ENCODE data around the gene NFATC2. TPM values are rescaled to one million over a fixed set of nuclear protein-coding genes. Genes with fewer than 3 reads are reported as not detected.

NFATC2 gene
- total and polyA plus RNA-seq, 2 of the 8 experiments (the other 6 are each of a cell fraction or from before 2014, with no cell fraction given), result 0.27 to 0.91 TPM

DNA sequence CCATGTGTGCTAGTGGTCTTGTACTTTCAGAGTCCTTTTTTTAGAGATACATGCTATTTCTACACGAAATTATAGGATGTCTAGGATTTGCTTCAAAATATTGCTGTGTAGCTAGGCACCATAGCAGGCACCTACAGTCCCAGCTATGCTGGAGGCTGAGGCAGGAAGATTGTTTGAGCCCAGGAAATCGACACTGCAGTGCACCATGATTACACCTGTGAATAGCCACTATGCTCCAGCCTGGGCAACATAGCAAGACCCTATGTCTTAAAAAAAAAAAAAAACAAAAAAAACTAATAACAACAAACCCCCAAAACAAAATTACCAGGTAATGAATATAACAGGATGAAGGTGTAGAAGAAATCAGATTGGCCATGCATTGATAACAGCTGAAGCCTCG is 121.7 kb downstream of the NFATC2 start (continued):
- TF ChIP-seq, protein P1, sequence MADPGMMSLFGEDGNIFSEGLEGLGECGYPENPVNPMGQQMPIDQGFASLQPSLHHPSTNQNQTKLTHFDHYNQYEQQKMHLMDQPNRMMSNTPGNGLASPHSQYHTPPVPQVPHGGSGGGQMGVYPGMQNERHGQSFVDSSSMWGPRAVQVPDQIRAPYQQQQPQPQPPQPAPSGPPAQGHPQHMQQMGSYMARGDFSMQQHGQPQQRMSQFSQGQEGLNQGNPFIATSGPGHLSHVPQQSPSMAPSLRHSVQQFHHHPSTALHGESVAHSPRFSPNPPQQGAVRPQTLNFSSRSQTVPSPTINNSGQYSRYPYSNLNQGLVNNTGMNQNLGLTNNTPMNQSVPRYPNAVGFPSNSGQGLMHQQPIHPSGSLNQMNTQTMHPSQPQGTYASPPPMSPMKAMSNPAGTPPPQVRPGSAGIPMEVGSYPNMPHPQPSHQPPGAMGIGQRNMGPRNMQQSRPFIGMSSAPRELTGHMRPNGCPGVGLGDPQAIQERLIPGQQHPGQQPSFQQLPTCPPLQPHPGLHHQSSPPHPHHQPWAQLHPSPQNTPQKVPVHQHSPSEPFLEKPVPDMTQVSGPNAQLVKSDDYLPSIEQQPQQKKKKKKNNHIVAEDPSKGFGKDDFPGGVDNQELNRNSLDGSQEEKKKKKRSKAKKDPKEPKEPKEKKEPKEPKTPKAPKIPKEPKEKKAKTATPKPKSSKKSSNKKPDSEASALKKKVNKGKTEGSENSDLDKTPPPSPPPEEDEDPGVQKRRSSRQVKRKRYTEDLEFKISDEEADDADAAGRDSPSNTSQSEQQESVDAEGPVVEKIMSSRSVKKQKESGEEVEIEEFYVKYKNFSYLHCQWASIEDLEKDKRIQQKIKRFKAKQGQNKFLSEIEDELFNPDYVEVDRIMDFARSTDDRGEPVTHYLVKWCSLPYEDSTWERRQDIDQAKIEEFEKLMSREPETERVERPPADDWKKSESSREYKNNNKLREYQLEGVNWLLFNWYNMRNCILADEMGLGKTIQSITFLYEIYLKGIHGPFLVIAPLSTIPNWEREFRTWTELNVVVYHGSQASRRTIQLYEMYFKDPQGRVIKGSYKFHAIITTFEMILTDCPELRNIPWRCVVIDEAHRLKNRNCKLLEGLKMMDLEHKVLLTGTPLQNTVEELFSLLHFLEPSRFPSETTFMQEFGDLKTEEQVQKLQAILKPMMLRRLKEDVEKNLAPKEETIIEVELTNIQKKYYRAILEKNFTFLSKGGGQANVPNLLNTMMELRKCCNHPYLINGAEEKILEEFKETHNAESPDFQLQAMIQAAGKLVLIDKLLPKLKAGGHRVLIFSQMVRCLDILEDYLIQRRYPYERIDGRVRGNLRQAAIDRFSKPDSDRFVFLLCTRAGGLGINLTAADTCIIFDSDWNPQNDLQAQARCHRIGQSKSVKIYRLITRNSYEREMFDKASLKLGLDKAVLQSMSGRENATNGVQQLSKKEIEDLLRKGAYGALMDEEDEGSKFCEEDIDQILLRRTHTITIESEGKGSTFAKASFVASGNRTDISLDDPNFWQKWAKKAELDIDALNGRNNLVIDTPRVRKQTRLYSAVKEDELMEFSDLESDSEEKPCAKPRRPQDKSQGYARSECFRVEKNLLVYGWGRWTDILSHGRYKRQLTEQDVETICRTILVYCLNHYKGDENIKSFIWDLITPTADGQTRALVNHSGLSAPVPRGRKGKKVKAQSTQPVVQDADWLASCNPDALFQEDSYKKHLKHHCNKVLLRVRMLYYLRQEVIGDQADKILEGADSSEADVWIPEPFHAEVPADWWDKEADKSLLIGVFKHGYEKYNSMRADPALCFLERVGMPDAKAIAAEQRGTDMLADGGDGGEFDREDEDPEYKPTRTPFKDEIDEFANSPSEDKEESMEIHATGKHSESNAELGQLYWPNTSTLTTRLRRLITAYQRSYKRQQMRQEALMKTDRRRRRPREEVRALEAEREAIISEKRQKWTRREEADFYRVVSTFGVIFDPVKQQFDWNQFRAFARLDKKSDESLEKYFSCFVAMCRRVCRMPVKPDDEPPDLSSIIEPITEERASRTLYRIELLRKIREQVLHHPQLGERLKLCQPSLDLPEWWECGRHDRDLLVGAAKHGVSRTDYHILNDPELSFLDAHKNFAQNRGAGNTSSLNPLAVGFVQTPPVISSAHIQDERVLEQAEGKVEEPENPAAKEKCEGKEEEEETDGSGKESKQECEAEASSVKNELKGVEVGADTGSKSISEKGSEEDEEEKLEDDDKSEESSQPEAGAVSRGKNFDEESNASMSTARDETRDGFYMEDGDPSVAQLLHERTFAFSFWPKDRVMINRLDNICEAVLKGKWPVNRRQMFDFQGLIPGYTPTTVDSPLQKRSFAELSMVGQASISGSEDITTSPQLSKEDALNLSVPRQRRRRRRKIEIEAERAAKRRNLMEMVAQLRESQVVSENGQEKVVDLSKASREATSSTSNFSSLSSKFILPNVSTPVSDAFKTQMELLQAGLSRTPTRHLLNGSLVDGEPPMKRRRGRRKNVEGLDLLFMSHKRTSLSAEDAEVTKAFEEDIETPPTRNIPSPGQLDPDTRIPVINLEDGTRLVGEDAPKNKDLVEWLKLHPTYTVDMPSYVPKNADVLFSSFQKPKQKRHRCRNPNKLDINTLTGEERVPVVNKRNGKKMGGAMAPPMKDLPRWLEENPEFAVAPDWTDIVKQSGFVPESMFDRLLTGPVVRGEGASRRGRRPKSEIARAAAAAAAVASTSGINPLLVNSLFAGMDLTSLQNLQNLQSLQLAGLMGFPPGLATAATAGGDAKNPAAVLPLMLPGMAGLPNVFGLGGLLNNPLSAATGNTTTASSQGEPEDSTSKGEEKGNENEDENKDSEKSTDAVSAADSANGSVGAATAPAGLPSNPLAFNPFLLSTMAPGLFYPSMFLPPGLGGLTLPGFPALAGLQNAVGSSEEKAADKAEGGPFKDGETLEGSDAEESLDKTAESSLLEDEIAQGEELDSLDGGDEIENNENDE (IDR thresholded peaks at IDR 0.05; ENCODE audit: insufficient replicate concordance, low read length), result no peak
- TF ChIP-seq, protein P2, sequence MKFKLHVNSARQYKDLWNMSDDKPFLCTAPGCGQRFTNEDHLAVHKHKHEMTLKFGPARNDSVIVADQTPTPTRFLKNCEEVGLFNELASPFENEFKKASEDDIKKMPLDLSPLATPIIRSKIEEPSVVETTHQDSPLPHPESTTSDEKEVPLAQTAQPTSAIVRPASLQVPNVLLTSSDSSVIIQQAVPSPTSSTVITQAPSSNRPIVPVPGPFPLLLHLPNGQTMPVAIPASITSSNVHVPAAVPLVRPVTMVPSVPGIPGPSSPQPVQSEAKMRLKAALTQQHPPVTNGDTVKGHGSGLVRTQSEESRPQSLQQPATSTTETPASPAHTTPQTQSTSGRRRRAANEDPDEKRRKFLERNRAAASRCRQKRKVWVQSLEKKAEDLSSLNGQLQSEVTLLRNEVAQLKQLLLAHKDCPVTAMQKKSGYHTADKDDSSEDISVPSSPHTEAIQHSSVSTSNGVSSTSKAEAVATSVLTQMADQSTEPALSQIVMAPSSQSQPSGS (IDR thresholded peaks at IDR 0.05; ENCODE audit: low read length), result no peak
- TF ChIP-seq CHD1 (IDR thresholded peaks at IDR 0.05; ENCODE audit: low read depth, low read length), result no peak
- no peak for TF ChIP-seq POLR2A (IDR thresholded peaks at IDR 0.05; ENCODE audit: control extremely low read depth in 1 of 2, low read depth in 2 of 2, low read length in 2 of 2)
- no peak for TF ChIP-seq CREB1 (IDR thresholded peaks at IDR 0.05)
- TF ChIP-seq, protein P3, sequence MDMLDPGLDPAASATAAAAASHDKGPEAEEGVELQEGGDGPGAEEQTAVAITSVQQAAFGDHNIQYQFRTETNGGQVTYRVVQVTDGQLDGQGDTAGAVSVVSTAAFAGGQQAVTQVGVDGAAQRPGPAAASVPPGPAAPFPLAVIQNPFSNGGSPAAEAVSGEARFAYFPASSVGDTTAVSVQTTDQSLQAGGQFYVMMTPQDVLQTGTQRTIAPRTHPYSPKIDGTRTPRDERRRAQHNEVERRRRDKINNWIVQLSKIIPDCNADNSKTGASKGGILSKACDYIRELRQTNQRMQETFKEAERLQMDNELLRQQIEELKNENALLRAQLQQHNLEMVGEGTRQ (IDR thresholded peaks at IDR 0.05; ENCODE audit: low read length), result no peak
- TF ChIP-seq ASH2L (IDR thresholded peaks at IDR 0.05; ENCODE audit: low read length), result no peak
- TF ChIP-seq BCL11A (IDR thresholded peaks at IDR 0.05; ENCODE audit: low read depth in 2 of 2, low read length in 2 of 2), result no peak
- TF ChIP-seq EGR1 (IDR thresholded peaks at IDR 0.05; ENCODE audit: borderline replicate concordance, low read depth, low read length), result no peak
